ENCODE data around the gene KRTAP10-4. TPM values are rescaled to one million over a fixed set of nuclear protein-coding genes. Genes with fewer than 3 reads are reported as not detected.
"Not testable (repeated sequence)": the region's sequence is repeated elsewhere in the genome, so short reads cannot be mapped to it uniquely, and the experiment has no call there.

Gene KRTAP10-4
- total and polyA plus RNA-seq, 2 donors (not counting 3 experiments of a cell fraction or from before 2014, with no cell fraction given) = not detected

DNA sequence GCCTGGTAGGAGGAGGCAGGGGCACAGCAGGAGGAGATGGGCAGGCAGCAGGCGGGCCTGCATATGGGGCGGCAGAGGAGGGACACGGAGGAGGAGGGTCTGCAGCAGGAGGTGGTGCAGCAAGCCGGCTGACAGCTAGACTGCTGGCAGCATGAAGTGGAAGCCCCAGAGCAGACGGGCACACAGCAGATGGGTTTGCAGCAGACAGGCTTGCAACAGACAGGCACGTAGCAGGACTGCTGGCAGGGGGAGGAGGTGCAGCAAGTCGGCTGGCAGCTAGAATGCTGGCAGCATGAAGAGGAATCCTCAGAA lies 6.3 kb downstream of the KRTAP10-4 start:
- intact Hi-C loops (cut with micrococcal nuclease) (no loop called here), dilution Hi-C loops (cut with MboI; ENCODE audit: extremely low pct_ligation_motif_present, low sequenced_read_pairs) (no loop called here)
- FAIRE-seq (no peak), DNase-seq (ENCODE audit: low read depth, low spot score) (no peak)
- Histone ChIP-seq H3K27me3 (ENCODE audit: control insufficient read depth in 2 of 2, insufficient read depth in 2 of 2, low read length in 2 of 2) (peaks cover 0 to 4% of the 10 kb centered on the region in 2 experiments), H3K9me3 (replicated peaks; ENCODE audit: control insufficient read depth, insufficient read depth, low read length) (no peaks in the 10 kb centered on the region), H3K36me3 (ENCODE audit: control insufficient read depth in 2 of 2, extremely low read depth in 1 of 2, insufficient read depth in 2 of 2, low read length in 2 of 2) (no peaks in the 10 kb centered on the region), H3K4me2 (ENCODE audit: insufficient read depth, low read length) (no peak overlapping the region), H3K9me1 (replicated peaks; ENCODE audit: control insufficient read depth, extremely low read depth, insufficient read depth, low read length) (no peaks in the 10 kb centered on the region), H3K4me1 (ENCODE audit: control insufficient read depth, extremely low read depth, insufficient read depth, low read length) (no peaks in the 10 kb centered on the region), H4K20me1 (replicated peaks; ENCODE audit: control insufficient read depth, extremely low read depth, insufficient read depth, low read length) (no peaks in the 10 kb centered on the region), H3K4me3 (replicated peaks in 1 of 3; ENCODE audit: insufficient read depth in 1 of 3, low read depth in 1 of 3, low read length in 3 of 3) (no peak overlapping the region), H2AFZ (ENCODE audit: low read depth, low read length) (no peak overlapping the region), H3K27ac (ENCODE audit: insufficient read depth, low read depth, low read length) (no peak overlapping the region), H3K9ac (replicated peaks; ENCODE audit: extremely low read depth, insufficient read depth, low read length) (no peak overlapping the region), H3K79me2 (ENCODE audit: control insufficient read depth, insufficient read depth, low read length) (no peaks in the 10 kb centered on the region)
- no TSS peak for BruUV-seq (replicated peaks)
- TF ChIP-seq GATA2 (IDR thresholded peaks at IDR 0.05; ENCODE audit: insufficient read depth, insufficient read length, low read depth, low read length) = no peak
- no peak for TF ChIP-seq FOS (IDR thresholded peaks at IDR 0.05; ENCODE audit: borderline replicate concordance, insufficient read depth, low read length)
- TF ChIP-seq POLR2AphosphoS5 (IDR thresholded peaks at IDR 0.05; ENCODE audit: insufficient read depth, low read depth, low read length) = no peak
- no peak for TF ChIP-seq MYC (IDR thresholded peaks at IDR 0.05; ENCODE audit: low read depth, low read length)
- TF ChIP-seq, protein P1, sequence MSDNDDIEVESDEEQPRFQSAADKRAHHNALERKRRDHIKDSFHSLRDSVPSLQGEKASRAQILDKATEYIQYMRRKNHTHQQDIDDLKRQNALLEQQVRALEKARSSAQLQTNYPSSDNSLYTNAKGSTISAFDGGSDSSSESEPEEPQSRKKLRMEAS (IDR thresholded peaks at IDR 0.05; ENCODE audit: insufficient read depth, insufficient read length) = no peak
- no peak for TF ChIP-seq EZH2 (IDR thresholded peaks at IDR 0.05; ENCODE audit: borderline replicate concordance, low read depth, low read length, severe bottlenecking)
- TF ChIP-seq, protein P2, sequence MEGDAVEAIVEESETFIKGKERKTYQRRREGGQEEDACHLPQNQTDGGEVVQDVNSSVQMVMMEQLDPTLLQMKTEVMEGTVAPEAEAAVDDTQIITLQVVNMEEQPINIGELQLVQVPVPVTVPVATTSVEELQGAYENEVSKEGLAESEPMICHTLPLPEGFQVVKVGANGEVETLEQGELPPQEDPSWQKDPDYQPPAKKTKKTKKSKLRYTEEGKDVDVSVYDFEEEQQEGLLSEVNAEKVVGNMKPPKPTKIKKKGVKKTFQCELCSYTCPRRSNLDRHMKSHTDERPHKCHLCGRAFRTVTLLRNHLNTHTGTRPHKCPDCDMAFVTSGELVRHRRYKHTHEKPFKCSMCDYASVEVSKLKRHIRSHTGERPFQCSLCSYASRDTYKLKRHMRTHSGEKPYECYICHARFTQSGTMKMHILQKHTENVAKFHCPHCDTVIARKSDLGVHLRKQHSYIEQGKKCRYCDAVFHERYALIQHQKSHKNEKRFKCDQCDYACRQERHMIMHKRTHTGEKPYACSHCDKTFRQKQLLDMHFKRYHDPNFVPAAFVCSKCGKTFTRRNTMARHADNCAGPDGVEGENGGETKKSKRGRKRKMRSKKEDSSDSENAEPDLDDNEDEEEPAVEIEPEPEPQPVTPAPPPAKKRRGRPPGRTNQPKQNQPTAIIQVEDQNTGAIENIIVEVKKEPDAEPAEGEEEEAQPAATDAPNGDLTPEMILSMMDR (IDR thresholded peaks at IDR 0.05; ENCODE audit: extremely low read depth in 1 of 2, insufficient read depth in 1 of 2, low read depth in 1 of 2, low read length in 2 of 2) = no peak
- TF ChIP-seq POLR2A (IDR thresholded peaks at IDR 0.05; ENCODE audit: low read depth, low read length) = no peak
- TF ChIP-seq JUN (IDR thresholded peaks at IDR 0.05; ENCODE audit: borderline replicate concordance, insufficient read depth, insufficient read length, low read depth) = no peak
- CTCF ChIA-PET = no interaction called here
- POLR2A ChIA-PET = no interaction called here

DNA sequence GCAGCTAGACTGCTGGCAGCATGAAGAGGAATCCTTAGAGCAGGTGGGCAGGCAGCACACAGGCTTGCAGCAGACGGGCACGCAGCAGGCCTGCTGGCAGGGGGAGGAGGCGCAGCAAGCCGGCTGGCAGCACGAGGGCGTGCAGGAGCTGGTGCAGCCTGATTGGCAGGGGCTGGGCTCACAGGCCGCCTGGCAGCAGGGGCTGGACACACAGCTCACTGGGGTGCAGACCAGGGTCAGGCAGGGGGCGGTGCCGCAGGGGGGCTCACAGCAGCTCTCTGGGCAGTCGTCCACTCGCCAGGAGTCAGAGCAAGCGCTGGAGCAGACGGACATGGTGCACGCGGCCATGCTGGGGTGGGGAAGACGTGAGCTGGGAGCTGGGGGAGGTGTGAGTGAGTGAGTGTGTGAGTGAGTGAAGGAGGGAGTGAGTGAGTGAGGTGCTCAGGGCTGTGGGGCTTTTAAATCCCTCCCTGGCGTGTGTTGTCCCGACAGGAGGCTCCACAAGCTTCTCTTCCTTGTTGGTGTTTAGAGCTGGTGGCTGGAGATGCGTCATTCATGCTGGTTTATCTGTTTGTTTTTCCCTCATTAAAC lies 6.8 kb downstream of the KRTAP10-4 start, which contains the start of gene KRTAP10-5:
KRTAP10-5 (minus strand) TSS at position 374 of the 591 bp plus-strand sequence; CDS start at position 348, 26 bp downstream.
- FAIRE-seq; H3K9me1 ChIP-seq (replicated peaks; ENCODE audit: control insufficient read depth, extremely low read depth, insufficient read depth, low read length); H3K4me1 ChIP-seq (ENCODE audit: control insufficient read depth, extremely low read depth, insufficient read depth, low read length); intact Hi-C loops (cut with micrococcal nuclease); H3K4me3 ChIP-seq (replicated peaks in 1 of 3; ENCODE audit: insufficient read depth in 1 of 3, low read depth in 1 of 3, low read length in 3 of 3); CTCF ChIA-PET; H3K27me3 ChIP-seq (ENCODE audit: control insufficient read depth in 2 of 2, insufficient read depth in 2 of 2, low read length in 2 of 2); H4K20me1 ChIP-seq (replicated peaks; ENCODE audit: control insufficient read depth, extremely low read depth, insufficient read depth, low read length); dilution Hi-C loops (cut with MboI; ENCODE audit: extremely low pct_ligation_motif_present, low sequenced_read_pairs); BruUV-seq (replicated peaks); H3K9me3 ChIP-seq (replicated peaks; ENCODE audit: control insufficient read depth, insufficient read depth, low read length); H3K4me2 ChIP-seq (ENCODE audit: insufficient read depth, low read length); H2AFZ ChIP-seq (ENCODE audit: low read depth, low read length); POLR2A ChIA-PET; H3K36me3 ChIP-seq (ENCODE audit: control insufficient read depth in 2 of 2, extremely low read depth in 1 of 2, insufficient read depth in 2 of 2, low read length in 2 of 2); H3K79me2 ChIP-seq (ENCODE audit: control insufficient read depth, insufficient read depth, low read length); DNase-seq (ENCODE audit: low read depth, low spot score); H3K27ac ChIP-seq (ENCODE audit: insufficient read depth, low read depth, low read length); H3K9ac ChIP-seq (replicated peaks; ENCODE audit: extremely low read depth, insufficient read depth, low read length): not testable (repeated sequence)

Data from endothelial cell of umbilical vein (primary cell).